Activated CD8-positive, alpha-beta memory T cell treated with anti-CD3 and anti-CD28 coated beads, Interleukin-2, amount 50 U/mL, for 24 hours (primary cell): ENCODE results near the gene PSMD6.

ENCODE experiments used
- DNase-seq: peaks from one replicate; pipeline ENCODE4 v3.0.0-alpha.2; 2020; ENCODE audit errors: extremely low read depth

The PSMD6 gene

DNA sequence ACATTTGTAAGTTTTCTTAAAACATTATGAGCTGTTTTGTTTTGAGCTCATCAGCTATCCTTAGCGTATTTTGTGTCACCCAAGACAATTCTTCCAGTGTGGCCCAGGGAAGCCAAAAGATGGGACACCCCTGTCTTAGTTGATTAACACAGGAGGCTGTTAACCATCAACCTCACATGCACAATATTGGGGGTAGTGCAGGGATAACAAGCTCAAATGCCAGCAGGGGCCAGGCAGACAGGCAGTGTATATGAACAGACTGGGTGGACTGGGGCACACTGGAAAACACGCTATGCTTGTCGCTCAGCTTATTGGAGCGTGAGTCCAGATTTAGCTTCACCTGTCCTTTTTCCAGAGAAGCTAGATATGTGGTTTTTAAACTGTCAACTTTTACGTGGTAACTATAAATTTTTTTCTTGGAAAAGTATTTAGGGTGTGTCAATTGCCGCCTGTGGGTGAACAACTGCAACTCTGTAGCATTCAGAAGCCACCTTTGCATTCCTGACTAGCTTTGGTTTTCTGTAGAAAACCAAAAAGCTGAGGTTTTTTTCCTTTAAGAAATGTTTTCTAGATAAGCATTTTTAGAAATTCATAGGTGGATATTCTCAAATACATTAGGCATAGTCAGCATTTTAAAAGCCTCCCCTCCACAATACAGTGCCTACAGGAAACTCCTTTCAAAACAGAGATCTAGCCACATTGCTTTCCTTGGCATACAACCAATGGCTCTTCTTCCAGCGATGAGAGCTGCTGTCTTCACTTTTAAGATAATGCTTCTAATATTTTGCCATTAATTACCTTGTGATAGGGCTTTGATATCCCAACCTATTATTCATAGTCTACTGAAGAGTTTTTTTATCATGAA, 14.6 kb downstream of the PSMD6 start:
- no peak for DNase-seq

DNA sequence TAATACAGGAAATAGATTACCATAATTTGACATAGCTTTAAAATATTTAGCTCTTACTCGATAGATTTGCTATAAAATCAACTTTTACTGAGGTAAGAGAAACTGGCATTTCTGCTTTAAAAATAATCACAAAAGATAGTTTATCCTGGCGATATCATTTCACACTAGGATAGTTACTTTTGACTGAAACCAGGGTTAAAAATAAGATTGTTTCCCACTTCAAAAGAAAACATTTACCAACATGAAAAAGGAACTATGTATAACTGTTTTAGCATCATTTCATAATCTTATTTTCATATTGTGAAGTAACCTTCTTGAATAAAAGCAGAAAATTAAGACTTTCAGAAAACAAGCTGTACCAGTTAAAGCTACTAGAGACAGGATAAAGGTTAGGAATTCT, 15.3 kb downstream of the PSMD6 start:
- no peak for DNase-seq

GRCh38 chr3:64003589-64003988, 19.7 kb downstream of the PSMD6 start:
- no peak for DNase-seq

- DNase-seq = no peak
These were observed 21.1 kb downstream of the PSMD6 start for GRCh38 chr3:64002233-64002632.

DNA sequence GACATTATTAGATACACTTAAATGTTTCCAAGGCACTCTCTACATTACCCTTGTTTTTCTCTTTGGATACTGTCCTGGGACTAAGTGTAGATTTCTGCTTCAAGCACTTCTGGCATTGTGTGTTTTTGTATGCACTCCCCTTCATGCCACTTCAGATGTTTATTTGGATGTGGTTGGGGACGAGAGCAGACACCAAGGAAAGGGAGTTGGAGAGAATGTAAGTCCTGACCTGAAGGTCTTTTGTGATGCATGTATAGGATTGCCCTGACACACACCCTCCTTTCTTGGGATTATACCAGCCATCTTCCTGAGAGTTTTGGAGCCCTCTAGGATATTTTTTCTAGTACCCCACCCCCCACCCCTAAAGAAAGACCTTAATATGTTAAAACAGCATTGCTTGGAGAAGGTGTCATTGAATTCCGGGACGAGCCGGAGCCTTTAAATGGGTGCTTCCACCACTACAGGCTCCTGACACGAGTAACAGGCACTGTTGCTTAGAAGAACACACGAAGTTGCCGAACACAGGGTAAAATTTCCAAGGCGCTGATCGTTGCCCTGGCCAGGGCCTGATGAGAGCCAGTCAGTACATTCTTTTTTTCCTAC, 22.7 kb downstream of the PSMD6 start:
- DNase-seq = no peak

GRCh38 chr3:63998852-63999754, 24.2 kb downstream of the PSMD6 start:
- no peak for DNase-seq

GRCh38 chr3:63995086-63995485, 28.2 kb downstream of the PSMD6 start:
- DNase-seq = no peak

DNA sequence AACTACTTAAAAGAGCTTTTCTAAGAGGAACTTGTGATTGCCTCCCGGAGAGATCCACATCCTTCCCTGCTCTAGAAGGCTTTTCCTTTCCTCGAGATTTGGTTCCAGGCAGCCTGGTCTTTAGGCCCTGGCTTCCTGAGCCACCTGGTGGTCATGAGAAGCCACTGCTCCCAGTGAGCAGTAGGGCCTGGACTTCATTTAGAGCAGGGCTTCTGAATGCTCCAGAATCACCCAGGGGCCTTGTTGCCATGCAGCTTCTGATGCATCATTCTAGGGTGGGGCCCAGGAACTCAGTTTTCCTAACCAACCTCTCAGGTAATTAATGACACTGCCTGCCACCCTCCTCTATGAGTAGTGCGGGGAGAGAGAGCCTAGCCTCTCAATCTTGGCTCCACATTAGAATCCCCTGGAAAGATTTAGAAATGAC, 29.6 kb downstream of the PSMD6 start:
- no peak for DNase-seq

DNA sequence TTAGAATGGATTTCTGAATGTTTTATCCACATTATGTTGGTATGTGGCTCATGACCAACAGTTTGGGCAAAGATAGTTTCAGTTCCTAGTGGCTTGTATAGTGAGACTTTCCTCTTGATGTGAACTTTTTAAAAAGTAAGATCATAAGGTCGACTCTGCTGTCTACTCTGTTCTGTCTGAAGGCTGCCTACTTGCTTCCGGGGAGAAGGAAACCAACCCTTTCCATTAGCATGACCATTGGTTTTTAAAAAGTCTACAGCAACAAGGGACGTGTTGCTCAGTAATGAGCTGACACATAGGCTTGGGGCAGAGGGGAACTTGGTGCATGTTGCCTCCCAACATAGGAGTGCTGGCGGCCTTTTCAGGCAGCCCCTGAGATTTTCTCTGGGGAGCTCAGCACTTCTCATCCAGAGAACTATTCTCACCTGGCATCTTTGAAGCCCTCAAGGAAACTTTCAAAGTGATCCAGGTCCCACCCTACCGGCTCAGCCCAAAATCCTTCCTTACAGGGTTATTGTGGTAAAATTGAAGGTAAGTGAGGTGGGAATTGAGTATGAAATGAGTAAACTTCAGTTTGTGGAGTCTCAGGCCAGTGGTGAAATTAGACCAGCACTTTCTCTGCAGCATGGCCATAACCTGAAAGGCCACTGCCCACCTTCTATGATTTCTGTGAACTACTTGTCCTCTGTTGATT, 30.6 kb downstream of the PSMD6 start:
- no peak for DNase-seq

DNA sequence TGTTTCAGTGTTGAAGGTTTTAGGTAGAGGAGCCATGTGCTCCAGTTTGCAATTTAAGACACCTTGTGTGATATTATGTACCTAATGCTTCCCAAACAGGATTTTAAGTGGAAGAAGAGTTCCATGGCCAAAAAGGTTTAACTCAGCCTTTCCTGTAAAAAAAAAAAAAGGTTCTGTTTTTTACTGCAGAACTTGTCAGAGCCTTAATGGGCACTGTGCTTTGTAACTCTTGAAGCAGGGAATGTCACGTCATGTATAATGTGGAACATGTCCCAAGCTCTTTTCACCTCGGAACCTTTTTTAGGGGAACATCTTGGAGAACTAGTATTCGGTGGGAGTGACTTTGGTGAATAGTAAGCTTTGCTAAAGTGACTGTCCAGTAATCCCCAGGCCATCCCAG, 31.6 kb downstream of the PSMD6 start:
- no peak for DNase-seq

GRCh38 chr3:63990733-63991132, 32.6 kb downstream of the PSMD6 start:
- DNase-seq = no peak

DNA sequence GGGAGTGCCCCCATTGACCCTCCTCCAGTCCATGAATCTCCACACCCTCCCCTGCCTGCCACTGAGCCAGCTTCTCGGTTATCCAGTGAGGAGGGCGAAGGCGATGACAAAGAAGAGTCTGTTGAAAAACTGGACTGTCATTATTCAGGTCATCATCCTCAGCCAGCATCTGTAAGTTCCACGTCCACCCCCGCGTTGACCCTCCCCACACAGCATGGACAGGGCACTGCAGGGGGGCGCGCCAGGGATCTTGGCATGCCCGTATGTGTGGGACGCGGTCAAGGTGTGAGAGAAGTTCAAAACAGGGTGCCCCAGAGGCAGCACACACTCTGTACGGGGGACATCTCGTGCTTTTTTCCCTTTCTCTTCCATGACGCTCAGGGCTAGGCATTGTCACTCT, 33.1 kb downstream of the PSMD6 start:
- DNase-seq = no peak

GRCh38 chr3:63988943-63989342, 34.4 kb downstream of the PSMD6 start:
- no peak for DNase-seq

- DNase-seq = no peak
These were observed 36.5 kb downstream of the PSMD6 start for GRCh38 chr3:63986831-63987230.

DNA sequence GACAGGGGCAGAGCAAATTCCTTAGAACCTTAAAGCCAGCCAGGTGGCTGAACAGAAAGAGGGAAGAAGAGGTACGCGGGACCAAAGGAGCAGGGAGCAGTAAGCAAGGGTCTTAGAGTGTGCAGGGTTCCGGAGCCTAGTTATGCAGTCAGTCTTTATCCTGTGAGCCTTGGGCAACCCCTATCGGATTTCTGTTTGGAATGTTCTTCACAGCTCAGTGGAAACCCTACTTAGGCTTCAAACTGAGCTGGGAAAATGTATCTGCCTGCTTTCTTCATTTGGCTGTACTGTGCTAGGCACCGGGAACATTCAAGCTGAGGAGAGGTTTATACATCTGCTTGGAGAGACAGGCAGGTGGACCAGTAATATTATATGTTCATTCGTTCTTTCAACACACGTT, 37.1 kb downstream of the PSMD6 start:
- no peak for DNase-seq

DNA sequence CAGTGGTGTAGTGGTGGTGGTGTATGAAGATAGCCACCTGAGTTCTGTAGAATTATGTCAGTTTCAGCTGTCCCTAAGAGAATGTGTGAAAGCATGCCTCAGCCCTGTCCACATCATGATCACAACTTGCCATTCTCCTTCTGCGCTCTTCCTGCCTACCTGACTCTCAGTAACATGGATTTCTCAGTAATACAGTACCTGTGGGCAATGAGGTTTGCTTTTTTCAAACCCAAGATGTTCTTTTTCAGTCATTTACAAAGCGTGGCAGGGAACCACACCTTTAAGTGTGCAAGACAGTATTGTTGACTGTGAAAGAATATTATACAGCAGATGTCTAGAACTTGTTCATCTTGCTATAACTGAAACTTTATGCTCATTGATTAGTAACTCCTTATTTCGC, 38.9 kb downstream of the PSMD6 start:
- no peak for DNase-seq

DNA sequence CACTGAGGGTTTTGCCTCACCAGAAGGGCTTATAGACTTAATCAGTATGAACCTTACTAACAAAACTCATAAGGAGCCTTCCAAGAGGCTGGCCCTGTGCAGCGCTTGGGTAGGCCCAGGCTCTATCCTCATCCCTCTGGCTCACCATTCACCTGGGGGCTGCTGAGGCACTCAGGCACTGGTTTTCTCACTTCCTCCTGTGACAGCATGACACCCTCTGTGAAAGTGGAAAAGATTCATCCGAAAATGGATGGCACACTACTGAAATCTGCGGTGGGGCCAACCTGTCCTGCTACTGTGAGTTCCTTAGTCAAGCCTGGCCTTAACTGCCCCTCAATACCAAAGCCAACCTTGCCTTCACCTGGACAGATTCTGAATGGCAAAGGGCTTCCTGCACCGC, 41.3 kb downstream of the PSMD6 start:
- DNase-seq = no peak

GRCh38 chr3:63980830-63981498, 42.3 kb downstream of the PSMD6 start:
- no peak for DNase-seq

GRCh38 chr3:63980019-63980418, 43.3 kb downstream of the PSMD6 start:
- DNase-seq = no peak

DNA sequence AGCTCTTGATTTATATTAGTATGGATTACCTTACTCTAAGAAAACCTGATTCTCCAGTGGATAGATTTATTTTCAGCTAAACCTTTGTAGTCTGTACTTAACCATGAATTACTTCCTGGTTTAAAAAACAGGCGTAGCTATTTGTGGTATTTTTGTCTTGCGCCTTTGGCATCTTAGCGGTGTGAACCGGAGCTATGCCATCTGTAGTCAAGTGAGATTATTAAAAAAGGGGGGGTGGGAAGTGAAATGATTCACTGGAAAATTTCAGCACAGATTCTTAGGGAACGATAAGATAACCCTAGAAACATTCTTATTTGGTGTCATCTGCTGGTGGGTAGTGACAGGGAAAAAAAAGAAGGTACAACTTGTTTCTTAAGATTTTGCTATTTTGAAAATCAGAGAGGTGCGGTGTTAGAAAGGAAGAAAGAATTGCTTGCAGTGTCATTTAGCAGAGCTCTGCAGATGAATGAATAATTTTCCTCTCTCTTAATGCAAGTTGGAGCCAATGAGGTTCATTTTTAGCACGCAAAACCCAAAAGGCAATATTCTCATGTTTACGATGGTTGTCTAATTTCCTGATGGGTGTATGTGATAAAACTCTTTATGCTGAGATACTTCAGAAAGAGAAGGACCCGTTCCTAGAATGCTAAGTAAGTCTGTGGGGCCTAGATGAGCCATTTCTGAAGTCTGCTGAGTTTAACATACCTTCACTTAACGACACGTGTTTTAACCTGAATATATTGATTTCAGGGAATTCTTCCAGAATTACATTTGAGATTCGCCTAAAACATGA, 44.0 kb downstream of the PSMD6 start:
- DNase-seq = no peak
